Superior temporal gyrus (tissue), 1 donor: Measurements from ENCODE around the gene KHDRBS2.

ENCODE experiments used
- DNase-seq: peaks from one replicate; pipeline ENCODE4 v3.0.0-alpha.2; 2016; ENCODE audit errors: extremely low spot score

KHDRBS2 gene

GRCh38 chr6:62285612-62286469 lies at the start of gene KHDRBS2:
KHDRBS2 (minus strand) TSS chr6:62286225.
- DNase-seq, result peak; percentile 94

GRCh38 chr6:62328607-62329006 lies 42.6 kb upstream of the KHDRBS2 start:
- no peak for DNase-seq

GRCh38 chr6:62324834-62325233 lies 38.8 kb upstream of the KHDRBS2 start:
- DNase-seq, result no peak

GRCh38 chr6:62323818-62324431 lies 37.9 kb upstream of the KHDRBS2 start:
- DNase-seq, result no peak

- no peak for DNase-seq
These were observed 12.8 kb upstream of the KHDRBS2 start for GRCh38 chr6:62298745-62299392.

- no peak for DNase-seq
These were observed 10.5 kb upstream of the KHDRBS2 start for GRCh38 chr6:62296541-62296940.

- no peak for DNase-seq
These were observed 2.9 kb upstream of the KHDRBS2 start for GRCh38 chr6:62288974-62289373.

GRCh38 chr6:62288562-62288961 lies 2.5 kb upstream of the KHDRBS2 start:
- no peak for DNase-seq

GRCh38 chr6:62286470-62286843 lies 432 bp upstream of the KHDRBS2 start:
- DNase-seq, result no peak

GRCh38 chr6:62284725-62285124 lies 1.3 kb downstream of the KHDRBS2 start:
- peak; percentile 36 for DNase-seq

- DNase-seq, result peak; percentile 91
These were observed 2.1 kb downstream of the KHDRBS2 start for GRCh38 chr6:62283796-62284411.

- DNase-seq, result peak; percentile 41
These were observed 2.7 kb downstream of the KHDRBS2 start for GRCh38 chr6:62283365-62283764.

GRCh38 chr6:62280099-62280498 lies 5.9 kb downstream of the KHDRBS2 start:
- DNase-seq, result no peak

GRCh38 chr6:62272114-62272513 lies 13.9 kb downstream of the KHDRBS2 start:
- no peak for DNase-seq

GRCh38 chr6:62265906-62266525 lies 20.0 kb downstream of the KHDRBS2 start:
- no peak for DNase-seq

- DNase-seq, result no peak
These were observed 23.7 kb downstream of the KHDRBS2 start for GRCh38 chr6:62262283-62262682.

GRCh38 chr6:62246087-62246486 lies 39.9 kb downstream of the KHDRBS2 start:
- no peak for DNase-seq

- no peak for DNase-seq
These were observed 49.2 kb downstream of the KHDRBS2 start for GRCh38 chr6:62236784-62237183.

GRCh38 chr6:62229231-62229630 lies 56.8 kb downstream of the KHDRBS2 start:
- DNase-seq, result no peak

- no peak for DNase-seq
These were observed 68.2 kb downstream of the KHDRBS2 start for GRCh38 chr6:62217866-62218265.

GRCh38 chr6:62202078-62202477 lies 83.9 kb downstream of the KHDRBS2 start:
- DNase-seq, result no peak

GRCh38 chr6:62192593-62192992 lies 93.4 kb downstream of the KHDRBS2 start:
- no peak for DNase-seq
